Body of pancreas (tissue), 4 donors: ENCODE measurements around the gene SKAP2. TPM values are rescaled to one million over a fixed set of nuclear protein-coding genes. Genes with fewer than 3 reads are reported as not detected.

Source experiments
- ATAC-seq: fragments of 150-250 bp; one replicate; pipeline ENCODE4 v1.9.1; 2016
- DNase-seq, 4 donors: peaks; one replicate each; pipeline ENCODE4 v3.0.0-alpha.2; 2019
- H3K27ac ChIP-seq, 4 donors: fragments of 200-600 bp; sonication (generic); 1 replicate in 3 of 4; 2 replicates in 1 of 4; pipeline versions ENCODE4 v1.5.1 to v1.6.1; 2016 to 2019; ENCODE audit warnings: mild to moderate bottlenecking in 1 of 4, mixed read lengths in 1 of 4, moderate library complexity in 1 of 4
- H3K27me3 ChIP-seq, 2 donors: fragments of 200-600 bp; sonication (generic); one replicate each; pipeline ENCODE4 v1.6.0; 2016; ENCODE audit warnings: mild to moderate bottlenecking in 1 of 2
- H3K36me3 ChIP-seq, 2 donors: fragments of 200-600 bp; sonication (generic); replicated peaks in 1 of 2; 2 replicates each; pipeline ENCODE4 v1.5.1; 2016; ENCODE audit warnings: low read depth in 2 of 2; ENCODE audit not compliant: insufficient read depth in 1 of 2
- H3K4me1 ChIP-seq: fragments of 200-600 bp; sonication (generic); one replicate; pipeline ENCODE4 v1.6.0; 2016
- H3K4me3 ChIP-seq, 2 donors: fragments of 200-600 bp; sonication (generic); 1 replicate in 1 of 2; 2 replicates in 1 of 2; pipeline ENCODE4 v1.5.1; 2016 to 2019
- H3K9me3 ChIP-seq, 3 donors: fragments of 200-600 bp; sonication (generic); 1 replicate in 2 of 3; 2 replicates in 1 of 3; pipeline ENCODE4 v1.5.1; 2016
- CTCF ChIP-seq, 7 experiments: fragments of 450-650 bp in 4 of 7; fragments of 200-600 bp in 3 of 7; sonication (generic) in 3 of 7; IDR thresholded peaks; one replicate each; pipeline ENCODE4 v1.5.1; 2016 to 2019; ENCODE audit warnings: antibody characterized with exemption in 7 of 7
- POLR2A ChIP-seq, 3 donors: fragments of 450-650 bp; IDR thresholded peaks; one replicate each; pipeline ENCODE4 v1.6.1; 2016; ENCODE audit warnings: antibody characterized with exemption in 3 of 3, mild to moderate bottlenecking in 2 of 3
- WGBS, 2 donors: methylation state at CpG; one replicate each; pipeline ENCODE4 v1.1.5; 2017; 5-methylcytosine and 5-hydroxymethylcytosine counted together
- intact Hi-C: fragments of 100-400 bp; cut with DNase I; formaldehyde crosslinking; loops from one replicate; pipeline ENCODE4 v1.15.1; 2023
- total RNA-seq, 2 donors: library from RNA; depleted of rRNA; stranded (reverse); fragments of >200 nt; gene quantifications; one replicate each; pipeline ENCODE4 v1.1.0, GENCODE V29; 2016

Gene SKAP2
- total RNA-seq, 2 donors from 2014 or later: 8.6 to 12.7 TPM

- no peaks in the 10 kb centered on the region for H3K36me3 ChIP-seq
- H3K4me3 ChIP-seq: no peak overlapping the region
- ATAC-seq: no peak
- no peaks in the 10 kb centered on the region for H3K27me3 ChIP-seq
- TF ChIP-seq POLR2A (IDR thresholded peaks at IDR 0.05) (no peak), CTCF (IDR thresholded peaks at IDR 0.05) (no peak)
- no peaks in the 10 kb centered on the region for H3K4me1 ChIP-seq
- 26 to 41% methylated on average over 4 of the region's 4 CpGs for WGBS, 2 donors
- peak overlapping the region in 1 of 4 donors; percentile 43 for H3K27ac ChIP-seq
- DNase-seq: no peak
- intact Hi-C loops: loop anchor here (10.0 kb wide), 1 partner anchor 308 kb away; the partner anchor contains the start of gene HOXA9
- no peaks in the 10 kb centered on the region for H3K9me3 ChIP-seq
These were observed 7.3 kb downstream of the SKAP2 start for GRCh38 chr7:26857170-26857505.

- TF ChIP-seq POLR2A (IDR thresholded peaks at IDR 0.05) (no peak), CTCF (IDR thresholded peaks at IDR 0.05) (no peak)
- Histone ChIP-seq H3K36me3 (no peaks in the 10 kb centered on the region), H3K27ac (no peak overlapping the region), H3K4me3 (no peak overlapping the region), H3K4me1 (no peaks in the 10 kb centered on the region), H3K9me3 (no peaks in the 10 kb centered on the region), H3K27me3 (no peaks in the 10 kb centered on the region)
- 42 to 62% methylated on average over 3 of the region's 3 CpGs for WGBS, 2 donors
- ATAC-seq: no peak
- intact Hi-C loops: loop anchor here (10.0 kb wide), 1 partner anchor 308 kb away; the partner anchor contains the start of gene HOXA9
- no peak for DNase-seq
These were observed 8.0 kb downstream of the SKAP2 start for GRCh38 chr7:26856176-26856985.

- WGBS, 2 donors: 86 to 96% methylated on average over 1 of the region's 1 CpG
- intact Hi-C loops: loop anchor here (10.0 kb wide), 1 partner anchor 310 kb away; the partner anchor contains the start of gene HOXA9
- Histone ChIP-seq H3K4me1 (no peaks in the 10 kb centered on the region), H3K4me3 (no peak overlapping the region), H3K36me3 (no peaks in the 10 kb centered on the region), H3K9me3 (no peaks in the 10 kb centered on the region), H3K27me3 (no peaks in the 10 kb centered on the region), H3K27ac (no peak overlapping the region)
- DNase-seq (no peak), ATAC-seq (no peak)
- TF ChIP-seq CTCF (IDR thresholded peaks at IDR 0.05) (no peak), POLR2A (IDR thresholded peaks at IDR 0.05) (no peak)
These were observed 9.2 kb downstream of the SKAP2 start for GRCh38 chr7:26854876-26855855.

- intact Hi-C loops: loop anchor here (10.0 kb wide), 1 partner anchor 311 kb away; the partner anchor contains the start of gene HOXA9
- H3K36me3 ChIP-seq: no peaks in the 10 kb centered on the region
- ATAC-seq: no peak
- no peak overlapping the region for H3K4me3 ChIP-seq
- no peaks in the 10 kb centered on the region for H3K4me1 ChIP-seq
- no peak overlapping the region for H3K27ac ChIP-seq
- DNase-seq: no peak
- no peaks in the 10 kb centered on the region for H3K9me3 ChIP-seq
- TF ChIP-seq POLR2A (IDR thresholded peaks at IDR 0.05) (no peak), CTCF (IDR thresholded peaks at IDR 0.05) (peak in 6 of 7 experiments; percentile 22 to 51 (median 48))
- WGBS, 2 donors: 35 to 37% methylated on average over 4 of the region's 4 CpGs
- no peaks in the 10 kb centered on the region for H3K27me3 ChIP-seq
These were observed 10.5 kb downstream of the SKAP2 start for GRCh38 chr7:26853788-26854393.
